HG03039 (cell line): ENCODE results near the gene ATP2B2.

ENCODE experiments used
- ATAC-seq: cut with Tn5 transposase; IDR thresholded peaks from one replicate; pipeline ENCODE4 v1.9.1; 2021; ENCODE audit warnings: mild to moderate bottlenecking, moderate library complexity; ENCODE audit not compliant: unreplicated experiment

Gene ATP2B2

DNA sequence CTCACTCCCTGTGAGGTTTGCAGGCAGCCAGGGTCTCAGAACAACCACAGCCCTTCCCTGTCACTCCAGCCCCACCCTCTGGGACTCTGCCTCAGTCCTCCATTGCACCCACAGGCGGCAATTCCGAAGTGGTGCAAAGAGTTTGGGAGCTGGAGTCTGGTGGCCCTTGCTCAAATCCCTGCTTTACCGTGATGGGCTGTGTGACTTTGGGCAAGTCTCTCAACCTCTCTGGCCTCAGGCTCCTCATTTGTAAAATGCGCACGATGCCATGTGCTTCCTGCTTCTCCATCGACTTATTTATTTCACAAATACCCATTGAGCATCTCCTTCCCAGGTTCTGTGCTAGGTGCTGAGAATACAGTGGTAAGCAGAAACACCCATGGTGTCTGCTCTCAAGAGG lies 7.3 kb upstream of the ATP2B2 start:
- no peak for ATAC-seq

GRCh38 chr3:10511809-10512494 lies 6.6 kb upstream of the ATP2B2 start:
- no peak for ATAC-seq

DNA sequence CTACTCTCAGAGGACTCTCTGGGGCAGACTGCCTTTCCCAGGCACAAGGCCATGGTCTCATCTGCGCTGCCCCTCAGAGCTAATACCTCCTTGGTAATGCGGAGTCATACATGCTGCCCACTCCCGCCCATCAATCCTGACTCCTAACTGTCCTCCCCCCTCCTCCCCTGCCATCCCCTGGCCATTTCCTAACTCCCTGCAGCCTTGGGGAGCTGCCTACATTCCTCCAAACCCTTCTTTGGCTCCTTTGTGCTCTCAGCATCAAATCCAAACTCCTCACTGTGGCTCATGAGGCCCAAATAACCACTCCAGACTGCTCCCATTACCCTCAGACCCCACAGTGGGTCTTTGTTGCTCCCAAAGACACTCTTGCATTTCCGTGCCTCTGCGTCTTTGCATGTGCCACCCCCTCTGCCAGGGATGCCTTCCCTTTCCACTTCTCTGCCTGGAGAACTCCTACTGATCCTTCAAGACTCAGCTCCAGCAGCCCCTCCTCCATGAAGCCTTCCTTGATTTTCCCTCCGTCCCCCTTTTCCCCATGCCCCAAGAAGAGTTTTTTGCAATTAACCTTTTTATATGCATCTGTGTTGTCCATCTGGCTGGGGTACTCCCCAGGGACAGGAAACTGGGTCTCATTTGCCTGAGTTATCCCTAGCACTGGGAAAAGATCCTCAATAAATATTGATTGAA lies 5.5 kb upstream of the ATP2B2 start:
- no peak for ATAC-seq

GRCh38 chr3:10510086-10510742 lies 4.8 kb upstream of the ATP2B2 start:
- no peak for ATAC-seq

- ATAC-seq: no peak
Observed at GRCh38 chr3:10509325-10509724, 3.9 kb upstream of the ATP2B2 start.

DNA sequence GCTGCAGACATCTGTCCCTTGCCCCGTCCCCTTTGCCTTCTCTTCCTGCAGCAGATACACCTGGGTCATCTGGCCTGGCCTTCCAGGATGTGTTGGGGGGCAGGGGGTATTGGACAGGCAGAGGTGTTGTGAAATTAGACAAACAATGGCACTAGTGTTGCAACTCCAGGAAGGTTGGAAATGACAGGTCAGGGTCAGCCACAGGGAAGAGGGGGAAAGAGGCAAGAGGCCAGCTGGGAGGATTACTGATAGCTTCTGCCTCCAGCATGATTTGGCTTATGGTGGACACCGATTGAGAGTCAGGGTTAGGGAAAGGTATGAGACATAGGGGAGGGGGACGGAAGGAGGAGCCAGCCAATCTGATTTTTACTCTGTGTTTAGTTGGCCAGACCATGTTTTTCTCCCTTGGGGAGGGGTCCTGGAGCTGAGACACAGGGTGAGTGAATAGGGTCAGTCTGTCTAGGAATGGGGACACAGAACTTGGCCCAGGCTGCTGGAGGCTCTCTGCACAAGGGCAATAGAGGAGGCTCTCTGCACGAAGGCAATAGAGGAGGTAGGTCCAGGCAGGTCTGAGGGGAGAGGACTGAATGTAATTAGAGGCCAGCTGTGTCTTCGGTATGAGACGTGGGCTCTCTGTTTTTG lies 3.4 kb upstream of the ATP2B2 start:
- no peak for ATAC-seq

DNA sequence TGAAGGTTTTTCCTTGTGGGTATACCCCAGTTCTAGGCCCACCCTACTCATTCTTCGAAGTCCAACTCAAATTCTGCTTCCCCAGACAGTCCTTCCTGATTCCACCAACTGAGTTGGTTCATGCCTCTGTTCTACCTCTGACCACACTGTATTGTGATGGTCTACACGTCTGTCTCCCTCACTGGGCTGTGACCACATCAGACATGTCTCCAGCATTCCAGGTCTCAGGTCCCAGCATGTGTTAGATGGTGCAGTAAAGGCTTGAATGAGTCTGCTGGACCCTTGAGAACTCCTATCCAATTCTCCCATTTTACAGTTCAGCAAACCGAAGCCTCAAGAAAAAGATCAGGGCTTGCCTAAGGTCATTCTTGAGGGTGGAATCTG lies 2.8 kb upstream of the ATP2B2 start:
- no peak for ATAC-seq

DNA sequence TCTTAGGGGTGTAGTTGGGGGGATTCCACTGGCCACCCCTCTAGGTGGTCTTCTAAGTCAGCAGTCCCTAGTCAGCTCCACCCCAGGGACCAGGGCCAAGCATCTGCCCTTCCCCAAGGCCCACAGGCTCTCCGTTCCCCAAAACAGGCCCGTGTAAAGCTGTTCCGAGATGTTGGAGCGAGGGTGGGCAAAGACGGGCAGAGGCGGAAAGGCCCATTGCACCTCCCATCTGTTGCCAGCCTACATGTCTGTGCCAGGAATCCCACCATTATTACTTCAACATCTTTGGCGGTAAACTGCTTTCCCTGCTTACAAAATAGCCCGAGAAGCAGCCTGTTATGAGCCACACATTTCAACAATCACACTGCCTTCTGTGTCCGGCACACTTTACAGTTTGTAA lies 1.9 kb upstream of the ATP2B2 start:
- ATAC-seq: no peak

- ATAC-seq: no peak
Observed at GRCh38 chr3:10506696-10507095, 1.3 kb upstream of the ATP2B2 start.

DNA sequence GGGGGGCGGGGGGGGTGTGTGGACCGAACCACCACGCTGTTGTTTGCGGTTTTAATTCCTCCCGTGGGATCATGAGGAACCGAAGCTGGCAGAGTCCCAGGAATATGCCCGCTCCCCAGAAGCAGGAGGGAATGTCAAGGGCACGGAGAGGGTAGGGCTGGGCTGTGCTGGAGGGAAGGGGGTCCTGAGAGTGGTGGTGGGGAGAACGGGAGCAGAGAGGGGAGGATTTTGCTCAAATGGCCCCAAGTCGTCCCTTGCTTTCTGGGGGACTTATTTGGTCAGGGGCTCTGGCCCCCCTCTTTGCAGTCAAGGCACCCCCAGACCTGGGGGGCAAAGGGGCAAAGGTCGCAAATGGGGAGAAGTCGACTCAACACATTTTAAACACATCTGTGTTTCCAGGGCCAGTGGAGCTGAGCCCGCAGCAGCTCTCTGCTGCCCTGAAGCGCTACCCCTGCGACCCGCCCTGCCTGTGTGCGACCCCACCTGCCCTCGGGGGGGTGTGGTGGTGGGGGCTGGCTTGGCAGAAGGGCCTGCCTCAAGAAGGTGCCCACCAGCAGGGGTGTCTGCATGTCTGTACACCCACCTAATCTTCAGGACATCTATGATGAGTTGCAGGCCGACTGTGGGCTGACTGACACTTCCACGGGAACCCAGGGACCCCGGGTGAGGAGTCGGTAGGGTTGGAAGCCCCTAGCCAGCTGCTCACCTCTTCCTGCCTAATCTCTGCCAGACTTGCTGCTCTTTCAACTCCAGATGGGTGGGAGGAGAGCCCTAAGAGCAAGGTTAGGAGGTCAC lies 602 bp upstream of the ATP2B2 start:
- no peak for ATAC-seq

- no peak for ATAC-seq
Observed at GRCh38 chr3:10504171-10505049, 976 bp downstream of the ATP2B2 start.

GRCh38 chr3:10503217-10503796 lies 2.1 kb downstream of the ATP2B2 start:
- ATAC-seq: no peak

- no peak for ATAC-seq
Observed at GRCh38 chr3:10502185-10502880, 3.1 kb downstream of the ATP2B2 start.

GRCh38 chr3:10501664-10502052 lies 3.7 kb downstream of the ATP2B2 start:
- no peak for ATAC-seq

DNA sequence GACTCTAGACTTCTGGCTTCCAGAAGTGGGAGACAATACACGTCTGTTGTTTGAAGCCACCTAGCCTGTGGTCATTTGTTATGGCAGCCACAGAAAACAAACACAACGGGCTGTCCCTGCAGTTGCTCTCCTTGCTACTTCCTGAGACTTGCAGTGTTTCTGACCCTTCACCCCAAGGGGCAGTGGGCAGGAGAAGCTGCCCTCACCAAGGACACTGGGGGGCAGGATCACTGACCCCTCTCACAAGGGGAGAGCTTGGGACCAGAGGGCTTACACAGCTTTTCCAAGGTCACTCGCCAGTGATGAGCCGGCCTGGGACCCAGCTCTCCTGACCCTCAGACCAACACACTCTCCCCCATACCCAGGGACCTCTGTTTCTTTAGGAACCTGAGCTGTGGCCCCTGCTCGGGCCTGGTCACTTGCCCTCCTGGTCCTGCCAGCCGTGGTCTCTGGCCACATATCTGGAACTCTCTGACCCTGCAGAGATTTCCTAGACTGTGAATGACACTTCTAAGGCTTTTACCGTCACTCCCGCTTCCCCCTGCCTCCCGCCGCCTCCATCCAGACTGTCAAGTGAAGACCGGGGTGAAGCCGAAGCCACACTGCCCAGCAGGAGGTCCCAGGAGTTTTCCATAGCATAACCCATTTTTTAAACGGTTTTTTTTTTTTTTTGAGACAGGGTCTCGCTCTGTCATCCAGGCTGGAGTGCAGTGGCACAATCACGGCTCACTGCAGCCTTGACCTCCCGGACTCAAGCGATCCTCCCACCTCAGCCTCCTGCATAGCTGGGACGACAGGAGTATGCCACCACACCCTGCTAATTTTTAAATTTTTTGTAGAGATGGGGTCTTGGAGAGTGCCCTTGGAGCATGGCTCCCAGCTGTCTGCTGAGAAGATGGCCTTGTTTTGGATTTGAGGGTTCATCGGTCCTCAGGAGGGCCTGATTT lies 4.4 kb downstream of the ATP2B2 start:
- ATAC-seq: no peak

- no peak for ATAC-seq
Observed at GRCh38 chr3:10498271-10498670, 7.1 kb downstream of the ATP2B2 start.

DNA sequence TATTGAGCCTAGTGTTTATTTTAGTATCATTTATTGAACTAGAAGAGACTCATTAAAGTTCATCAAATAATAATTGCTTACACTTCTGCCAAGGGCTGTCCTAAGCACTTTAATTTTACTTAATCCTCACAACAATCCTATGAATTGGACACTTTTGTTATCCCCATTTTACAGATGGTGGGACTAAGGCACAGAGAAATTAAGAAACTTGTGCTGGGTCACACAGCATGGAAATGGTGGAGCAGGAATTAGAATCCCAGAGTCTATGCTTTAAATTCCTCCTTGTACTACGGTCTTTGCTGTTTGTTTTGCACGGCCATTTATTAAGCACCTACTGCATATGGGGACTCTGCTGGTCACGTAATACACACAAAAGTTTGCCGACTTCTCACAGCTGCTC lies 7.9 kb downstream of the ATP2B2 start:
- ATAC-seq: no peak
